Inferior parietal cortex (tissue), 1 donor: ENCODE data around the gene DAGLA.

ENCODE experiments used
- DNase-seq: peaks from one replicate; pipeline ENCODE4 v3.0.0-alpha.2; 2016; ENCODE audit errors: extremely low spot score

DAGLA gene

GRCh38 chr11:61745781-61746441, 65.7 kb downstream of the DAGLA start:
- DNase-seq, result no peak

GRCh38 chr11:61746442-61747191, 66.4 kb downstream of the DAGLA start:
- no peak for DNase-seq

DNA sequence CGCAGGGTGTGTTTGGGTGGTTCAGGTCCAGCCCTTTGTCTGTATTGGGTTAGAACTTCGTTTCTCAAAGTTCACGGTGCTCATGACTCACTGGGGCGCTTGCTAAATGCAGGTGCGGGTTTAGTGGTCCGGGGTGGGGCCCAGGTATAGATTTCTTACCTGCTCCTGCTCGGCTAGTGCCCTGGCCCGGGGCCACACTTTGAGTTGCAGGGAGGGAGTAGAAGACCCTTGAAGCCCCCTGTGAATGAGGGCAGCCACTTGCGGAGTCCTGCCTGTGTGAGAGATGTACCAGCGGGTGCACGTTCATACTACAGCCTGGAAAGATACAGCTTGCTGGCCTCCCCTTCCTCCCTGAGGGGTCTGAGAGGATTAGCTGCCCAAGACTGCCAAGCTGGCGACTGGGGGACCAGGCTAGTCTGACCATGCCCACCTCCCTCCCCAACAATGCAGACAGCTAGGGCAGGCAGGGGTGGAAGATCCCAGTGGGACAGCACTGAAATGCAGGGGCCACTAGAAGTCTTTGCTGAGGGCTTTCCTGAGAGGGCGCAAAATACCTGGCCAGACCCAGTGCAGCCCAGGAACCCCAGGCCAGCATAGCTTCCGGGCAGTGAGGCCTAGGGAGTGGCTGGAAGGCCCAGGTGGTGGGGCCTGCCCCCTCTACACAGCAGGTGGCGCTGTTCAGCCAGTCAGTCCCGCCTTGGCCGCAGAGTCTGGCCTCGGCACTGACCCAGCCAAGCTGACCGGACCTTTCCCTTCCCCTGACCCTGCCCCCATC, 67.2 kb downstream of the DAGLA start:
- DNase-seq, result peak; percentile 83

DNA sequence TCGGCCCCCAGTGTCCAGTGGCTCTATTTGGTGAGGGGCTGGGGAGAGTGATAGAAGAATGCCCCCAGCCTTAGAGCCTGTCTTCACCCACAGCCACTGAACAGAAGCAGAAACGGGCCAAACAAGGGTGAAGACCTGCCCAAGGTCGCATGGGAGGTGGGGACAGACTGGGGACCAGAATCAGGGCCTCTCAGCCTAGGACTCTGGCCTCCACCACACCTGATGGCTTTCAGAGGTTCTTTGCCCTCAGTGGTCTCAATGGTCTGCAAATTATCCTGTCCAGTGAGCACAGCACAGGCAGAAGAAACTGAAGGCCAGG, 67.7 kb downstream of the DAGLA start:
- no peak for DNase-seq

- peak; percentile 81 for DNase-seq
Measured at GRCh38 chr11:61749591-61750217, 69.5 kb downstream of the DAGLA start.

DNA sequence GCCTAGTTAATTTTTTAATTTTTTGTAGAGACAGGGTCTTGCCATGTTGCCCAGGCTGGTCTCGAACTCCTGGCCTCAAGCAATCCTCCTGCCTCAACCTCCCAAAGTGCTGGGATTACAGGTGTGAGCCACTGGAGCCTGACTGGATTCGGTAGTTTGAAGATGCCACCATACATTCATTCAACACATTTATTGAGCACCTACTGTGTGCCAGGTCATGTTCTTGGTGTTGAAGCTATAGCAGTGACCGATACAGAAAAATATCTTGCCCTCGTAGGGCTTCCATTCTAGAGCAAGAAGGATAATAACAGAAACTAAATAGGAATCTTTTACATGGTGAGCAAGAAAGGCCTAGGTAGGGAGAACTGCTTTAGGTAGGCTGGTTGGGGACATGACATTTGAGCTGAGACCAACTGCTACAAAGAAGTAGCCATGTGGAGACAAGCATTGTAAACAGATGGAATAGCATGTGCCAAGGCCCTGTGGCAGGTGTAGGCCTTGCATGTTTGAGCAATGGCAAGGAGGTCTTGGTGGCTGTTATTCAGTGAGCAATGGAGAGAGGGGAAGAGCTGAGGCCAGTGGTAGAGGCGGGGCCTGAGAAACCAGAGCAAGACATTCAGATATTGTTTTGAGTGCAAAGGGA, 70.6 kb downstream of the DAGLA start:
- DNase-seq, result no peak

DNA sequence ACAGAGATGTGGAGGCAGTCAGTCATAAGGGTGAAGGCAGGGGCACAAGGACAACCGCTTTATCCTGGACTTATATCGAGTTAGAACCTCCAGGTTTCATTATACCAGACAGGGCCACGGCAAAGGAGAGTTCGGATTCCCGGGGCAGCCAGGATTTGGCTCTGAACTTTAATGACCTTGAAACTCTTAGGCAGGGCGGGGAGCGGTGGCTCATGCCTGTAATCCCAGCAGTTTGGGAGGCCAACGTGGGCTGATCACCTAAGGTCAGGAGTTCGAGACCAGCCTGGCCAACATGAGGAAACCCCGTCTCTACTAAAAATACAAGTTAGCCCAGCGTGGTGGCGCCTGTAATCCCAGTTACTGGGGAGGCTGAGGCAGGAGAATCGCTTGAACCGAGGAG, 71.2 kb downstream of the DAGLA start:
- no peak for DNase-seq

DNA sequence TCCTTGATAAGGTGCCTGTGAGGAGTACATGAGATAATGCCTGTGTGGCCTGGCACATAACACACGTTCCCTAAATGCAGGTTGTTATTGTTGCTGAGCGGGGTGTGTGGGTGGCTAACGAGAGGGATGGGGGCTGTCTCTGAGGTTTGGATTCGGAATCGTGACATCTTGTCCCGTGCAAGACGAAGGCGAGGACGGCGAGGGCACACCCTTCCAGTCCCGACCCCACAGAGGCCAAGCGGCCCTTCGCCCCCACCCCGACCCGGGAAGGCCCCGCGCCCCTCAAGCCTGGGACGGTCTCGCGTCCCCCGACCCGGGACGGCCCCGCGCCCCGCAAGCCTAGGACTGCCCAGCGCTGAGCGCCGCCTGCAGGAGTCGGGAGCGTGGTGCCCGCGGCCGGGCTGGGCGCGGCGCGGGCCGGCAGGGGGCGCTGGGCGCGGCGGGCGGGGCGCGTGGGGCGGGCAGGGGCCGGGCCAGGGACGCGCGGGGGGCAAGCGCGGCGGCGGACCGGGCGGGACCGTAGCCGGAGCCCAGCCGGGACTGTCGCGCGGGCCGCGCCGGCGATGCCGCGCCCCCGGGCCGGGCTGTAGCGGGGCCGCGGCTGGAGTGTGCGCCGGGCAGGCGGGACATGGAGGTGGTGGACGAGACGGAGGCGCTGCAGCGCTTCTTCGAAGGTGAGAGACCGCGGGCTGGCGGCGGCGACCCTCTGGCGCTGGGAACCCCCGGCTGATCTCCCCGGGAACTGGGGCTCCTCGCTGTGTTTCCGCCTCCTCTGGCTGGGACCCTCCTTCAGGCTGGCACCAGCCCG, 72.1 kb downstream of the DAGLA start, which contains the start of gene MYRF:
TSS of gene MYRF (plus strand) at position 520 of the 808 bp plus-strand sequence. CDS start at position 629, 109 bp downstream.
- DNase-seq, result no peak

DNA sequence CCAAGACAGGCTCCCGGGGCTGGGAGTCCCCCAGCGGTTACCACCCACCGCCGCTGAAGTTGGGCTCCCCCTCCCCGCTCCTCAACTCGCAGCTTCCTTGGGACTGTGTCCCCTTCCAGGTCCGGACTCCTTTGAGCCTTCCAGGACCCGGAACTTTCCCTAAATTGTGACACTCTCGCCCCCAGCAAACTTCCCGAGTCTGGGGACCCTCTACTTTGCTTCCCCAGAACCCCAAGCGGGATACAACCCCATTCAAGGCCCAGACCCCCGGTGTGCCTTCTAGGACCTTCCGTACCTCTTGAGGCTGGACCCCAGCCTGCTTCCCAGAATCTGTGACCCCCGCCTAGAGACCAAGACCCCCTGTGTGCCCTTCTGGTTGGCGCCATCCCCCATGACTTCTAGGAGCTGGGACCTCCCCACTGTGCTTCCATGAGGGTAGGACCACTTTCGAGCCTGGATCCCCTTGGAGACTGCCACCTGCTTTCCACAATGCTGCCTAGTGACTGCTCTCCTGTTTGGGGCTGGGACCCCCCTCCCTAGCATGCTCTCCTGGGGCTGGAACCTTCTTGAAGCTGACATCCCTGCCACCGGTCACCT, 72.8 kb downstream of the DAGLA start:
- no peak for DNase-seq

- DNase-seq, result no peak
Measured at GRCh38 chr11:61753672-61754071, 73.5 kb downstream of the DAGLA start.

DNA sequence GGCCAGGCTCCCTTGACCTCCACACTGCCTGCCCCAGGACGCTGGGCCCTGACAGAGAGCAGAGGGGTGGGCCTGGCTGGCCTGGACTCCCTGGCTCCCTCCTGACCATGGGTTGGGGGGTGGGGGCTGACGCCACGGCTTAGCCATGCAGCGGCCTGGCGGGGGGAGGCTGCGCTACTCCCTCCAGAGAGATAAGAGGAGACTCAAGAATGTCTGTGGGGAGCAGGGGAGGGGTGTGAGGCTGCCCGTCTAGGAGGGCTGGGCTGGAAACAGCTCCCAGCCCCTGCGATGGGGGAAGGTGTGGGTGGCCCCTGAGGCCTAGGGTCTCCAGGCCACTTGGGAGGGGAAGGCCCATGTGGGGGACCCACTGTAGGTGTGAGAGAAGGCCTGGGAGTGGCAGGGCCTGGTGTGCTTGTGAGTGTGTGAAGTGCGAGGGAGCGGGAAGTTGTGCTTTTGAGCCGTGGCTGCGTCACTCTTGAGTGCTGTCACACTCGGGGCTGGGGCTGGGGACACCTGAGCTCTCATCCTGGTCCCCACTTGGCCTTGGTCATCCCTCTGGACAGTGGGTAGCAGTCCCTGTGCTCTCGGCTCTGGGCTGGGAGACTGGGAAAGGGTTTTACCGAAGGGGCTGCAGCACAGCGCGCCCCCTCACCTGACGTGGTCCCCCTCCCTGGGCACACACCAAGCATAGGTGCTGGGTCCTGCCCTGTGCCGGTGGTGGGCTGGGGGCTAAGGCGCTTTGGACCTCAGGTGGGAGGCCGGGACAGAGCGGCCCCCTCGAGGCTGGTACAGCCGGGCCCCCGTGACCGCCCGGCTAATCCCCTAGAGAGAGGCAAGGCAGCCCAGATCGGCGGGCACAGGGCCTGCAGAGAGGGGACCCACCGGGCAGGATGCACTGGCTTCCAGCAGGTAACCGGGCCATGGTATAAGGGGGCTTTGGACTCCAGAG, 74.6 kb downstream of the DAGLA start:
- DNase-seq, result no peak

DNA sequence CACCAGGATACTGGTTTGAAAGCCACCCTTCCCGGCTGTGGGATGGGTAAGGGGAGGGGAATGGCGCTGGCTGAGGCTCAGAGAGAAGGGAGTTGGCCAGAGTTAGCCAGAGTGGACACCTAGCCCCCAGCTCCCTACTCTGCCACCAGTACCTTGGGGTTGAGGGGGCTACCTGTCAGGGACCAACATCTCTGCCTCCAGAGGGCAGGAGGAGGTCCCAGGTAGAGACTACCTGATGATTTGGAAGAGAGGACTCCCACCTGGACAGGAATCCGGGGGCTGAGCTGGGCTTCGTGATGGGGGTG, 75.9 kb downstream of the DAGLA start:
- no peak for DNase-seq

GRCh38 chr11:61756452-61757212, 76.4 kb downstream of the DAGLA start:
- no peak for DNase-seq

- DNase-seq, result no peak
Measured at GRCh38 chr11:61757213-61757862, 77.1 kb downstream of the DAGLA start.

- peak; percentile 81 for DNase-seq
Measured at GRCh38 chr11:61760946-61761345, 80.8 kb downstream of the DAGLA start.

DNA sequence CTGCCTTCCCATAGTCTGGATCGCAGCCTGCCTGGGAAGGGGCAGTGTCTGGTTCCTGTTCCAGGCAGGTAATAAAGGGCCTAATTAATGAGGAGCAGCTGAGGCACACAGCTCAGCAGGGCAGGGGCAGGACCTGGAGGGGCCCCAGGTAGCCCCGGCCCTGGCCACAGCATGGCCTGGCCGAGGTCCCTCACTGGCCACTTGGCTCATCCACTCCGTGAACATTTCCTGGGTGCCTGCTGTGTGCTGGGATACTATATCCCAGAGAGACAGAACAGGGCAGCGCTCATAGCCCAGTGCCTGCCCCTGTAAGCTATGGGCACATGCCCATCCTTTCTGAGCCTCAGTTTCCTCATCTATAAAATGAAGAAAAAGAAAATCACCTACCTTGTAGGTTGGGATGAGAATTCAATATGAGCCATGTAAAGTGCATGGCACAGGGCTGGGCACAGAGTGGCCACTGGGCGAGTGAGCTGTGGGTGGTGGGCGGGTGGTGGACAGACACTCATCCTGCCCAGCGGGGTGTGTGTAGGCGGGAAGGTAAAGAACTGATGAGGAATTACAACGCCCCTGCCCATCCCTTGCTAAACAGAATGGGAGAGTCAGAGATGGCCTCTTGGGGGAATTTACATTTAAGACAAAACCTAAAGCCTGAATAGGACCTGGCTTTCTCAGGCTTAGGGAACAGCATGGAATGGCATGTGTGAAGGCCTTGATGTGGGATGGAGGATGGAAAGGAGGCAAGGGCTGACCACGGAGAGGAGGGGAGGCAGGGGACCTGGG, 81.4 kb downstream of the DAGLA start:
- no peak for DNase-seq

DNA sequence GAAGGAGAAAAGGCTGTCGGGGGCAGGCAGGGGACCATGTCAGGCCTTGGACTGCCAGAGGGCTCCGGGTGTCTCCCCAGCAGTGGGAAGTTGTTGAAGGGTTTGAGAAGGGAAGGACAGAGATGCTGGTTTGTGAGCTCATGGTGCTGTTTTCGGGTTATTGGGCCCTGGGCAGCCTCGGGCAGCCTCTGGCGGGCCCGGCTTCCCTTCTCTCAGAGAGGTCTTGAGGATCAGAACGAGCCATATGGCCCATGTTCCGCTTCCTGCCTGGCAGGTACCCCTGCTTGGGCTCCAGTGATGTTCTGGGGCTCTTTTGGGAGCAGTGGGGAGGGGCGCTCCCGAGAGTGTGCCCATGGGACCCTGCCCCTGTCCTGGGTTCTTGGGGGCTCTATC, 82.0 kb downstream of the DAGLA start:
- DNase-seq, result no peak

- no peak for DNase-seq
Measured at GRCh38 chr11:61762798-61763197, 82.6 kb downstream of the DAGLA start.
